ENCODE results near the gene C10orf143. TPM values are rescaled to one million over a fixed set of nuclear protein-coding genes. Genes with fewer than 3 reads are reported as not detected.

The C10orf143 gene
- total and polyA plus RNA-seq, 2 of the 8 experiments (the other 6 are each of a cell fraction or from before 2014, with no cell fraction given) = 1.6 to 2.0 TPM

DNA sequence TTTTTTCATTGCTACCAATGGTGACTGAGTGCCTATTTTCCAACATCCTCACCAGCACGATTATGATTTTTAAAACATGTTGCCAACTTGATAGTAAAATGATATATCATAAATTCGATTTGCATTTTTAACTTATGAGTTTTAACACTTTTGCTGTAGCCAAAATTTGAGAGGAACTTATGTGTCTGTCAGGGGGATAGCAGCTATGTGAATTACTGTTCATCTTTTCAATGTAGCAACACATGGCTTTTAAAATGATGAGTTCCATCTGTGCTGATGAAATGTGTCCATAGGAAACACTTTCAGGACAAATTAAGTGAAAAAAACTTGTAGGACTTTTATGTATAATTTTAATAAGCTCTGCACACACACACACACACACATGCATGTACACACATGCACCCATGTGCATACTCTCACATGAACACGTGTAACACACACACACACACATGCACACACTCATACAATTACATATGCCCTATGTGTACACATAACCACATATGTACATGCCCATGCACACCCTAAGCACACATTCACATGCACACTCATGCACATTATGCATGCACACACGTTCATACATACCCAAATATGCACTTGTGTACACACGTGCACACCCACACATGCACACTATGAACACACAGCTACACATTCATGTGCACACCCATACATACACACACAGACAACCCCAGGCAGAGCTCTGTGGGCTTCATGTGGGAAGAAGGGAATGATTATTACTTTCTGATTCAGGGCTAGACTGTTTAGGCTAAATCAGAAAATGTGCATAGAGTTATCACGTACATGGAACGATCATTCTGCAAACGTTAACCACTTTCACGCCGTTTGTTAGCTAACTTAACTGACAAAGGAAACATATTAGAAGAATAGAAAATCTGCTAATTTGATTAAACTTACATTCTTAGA, 68.9 kb downstream of the C10orf143 start (continued):
- TF ChIP-seq, protein P1, sequence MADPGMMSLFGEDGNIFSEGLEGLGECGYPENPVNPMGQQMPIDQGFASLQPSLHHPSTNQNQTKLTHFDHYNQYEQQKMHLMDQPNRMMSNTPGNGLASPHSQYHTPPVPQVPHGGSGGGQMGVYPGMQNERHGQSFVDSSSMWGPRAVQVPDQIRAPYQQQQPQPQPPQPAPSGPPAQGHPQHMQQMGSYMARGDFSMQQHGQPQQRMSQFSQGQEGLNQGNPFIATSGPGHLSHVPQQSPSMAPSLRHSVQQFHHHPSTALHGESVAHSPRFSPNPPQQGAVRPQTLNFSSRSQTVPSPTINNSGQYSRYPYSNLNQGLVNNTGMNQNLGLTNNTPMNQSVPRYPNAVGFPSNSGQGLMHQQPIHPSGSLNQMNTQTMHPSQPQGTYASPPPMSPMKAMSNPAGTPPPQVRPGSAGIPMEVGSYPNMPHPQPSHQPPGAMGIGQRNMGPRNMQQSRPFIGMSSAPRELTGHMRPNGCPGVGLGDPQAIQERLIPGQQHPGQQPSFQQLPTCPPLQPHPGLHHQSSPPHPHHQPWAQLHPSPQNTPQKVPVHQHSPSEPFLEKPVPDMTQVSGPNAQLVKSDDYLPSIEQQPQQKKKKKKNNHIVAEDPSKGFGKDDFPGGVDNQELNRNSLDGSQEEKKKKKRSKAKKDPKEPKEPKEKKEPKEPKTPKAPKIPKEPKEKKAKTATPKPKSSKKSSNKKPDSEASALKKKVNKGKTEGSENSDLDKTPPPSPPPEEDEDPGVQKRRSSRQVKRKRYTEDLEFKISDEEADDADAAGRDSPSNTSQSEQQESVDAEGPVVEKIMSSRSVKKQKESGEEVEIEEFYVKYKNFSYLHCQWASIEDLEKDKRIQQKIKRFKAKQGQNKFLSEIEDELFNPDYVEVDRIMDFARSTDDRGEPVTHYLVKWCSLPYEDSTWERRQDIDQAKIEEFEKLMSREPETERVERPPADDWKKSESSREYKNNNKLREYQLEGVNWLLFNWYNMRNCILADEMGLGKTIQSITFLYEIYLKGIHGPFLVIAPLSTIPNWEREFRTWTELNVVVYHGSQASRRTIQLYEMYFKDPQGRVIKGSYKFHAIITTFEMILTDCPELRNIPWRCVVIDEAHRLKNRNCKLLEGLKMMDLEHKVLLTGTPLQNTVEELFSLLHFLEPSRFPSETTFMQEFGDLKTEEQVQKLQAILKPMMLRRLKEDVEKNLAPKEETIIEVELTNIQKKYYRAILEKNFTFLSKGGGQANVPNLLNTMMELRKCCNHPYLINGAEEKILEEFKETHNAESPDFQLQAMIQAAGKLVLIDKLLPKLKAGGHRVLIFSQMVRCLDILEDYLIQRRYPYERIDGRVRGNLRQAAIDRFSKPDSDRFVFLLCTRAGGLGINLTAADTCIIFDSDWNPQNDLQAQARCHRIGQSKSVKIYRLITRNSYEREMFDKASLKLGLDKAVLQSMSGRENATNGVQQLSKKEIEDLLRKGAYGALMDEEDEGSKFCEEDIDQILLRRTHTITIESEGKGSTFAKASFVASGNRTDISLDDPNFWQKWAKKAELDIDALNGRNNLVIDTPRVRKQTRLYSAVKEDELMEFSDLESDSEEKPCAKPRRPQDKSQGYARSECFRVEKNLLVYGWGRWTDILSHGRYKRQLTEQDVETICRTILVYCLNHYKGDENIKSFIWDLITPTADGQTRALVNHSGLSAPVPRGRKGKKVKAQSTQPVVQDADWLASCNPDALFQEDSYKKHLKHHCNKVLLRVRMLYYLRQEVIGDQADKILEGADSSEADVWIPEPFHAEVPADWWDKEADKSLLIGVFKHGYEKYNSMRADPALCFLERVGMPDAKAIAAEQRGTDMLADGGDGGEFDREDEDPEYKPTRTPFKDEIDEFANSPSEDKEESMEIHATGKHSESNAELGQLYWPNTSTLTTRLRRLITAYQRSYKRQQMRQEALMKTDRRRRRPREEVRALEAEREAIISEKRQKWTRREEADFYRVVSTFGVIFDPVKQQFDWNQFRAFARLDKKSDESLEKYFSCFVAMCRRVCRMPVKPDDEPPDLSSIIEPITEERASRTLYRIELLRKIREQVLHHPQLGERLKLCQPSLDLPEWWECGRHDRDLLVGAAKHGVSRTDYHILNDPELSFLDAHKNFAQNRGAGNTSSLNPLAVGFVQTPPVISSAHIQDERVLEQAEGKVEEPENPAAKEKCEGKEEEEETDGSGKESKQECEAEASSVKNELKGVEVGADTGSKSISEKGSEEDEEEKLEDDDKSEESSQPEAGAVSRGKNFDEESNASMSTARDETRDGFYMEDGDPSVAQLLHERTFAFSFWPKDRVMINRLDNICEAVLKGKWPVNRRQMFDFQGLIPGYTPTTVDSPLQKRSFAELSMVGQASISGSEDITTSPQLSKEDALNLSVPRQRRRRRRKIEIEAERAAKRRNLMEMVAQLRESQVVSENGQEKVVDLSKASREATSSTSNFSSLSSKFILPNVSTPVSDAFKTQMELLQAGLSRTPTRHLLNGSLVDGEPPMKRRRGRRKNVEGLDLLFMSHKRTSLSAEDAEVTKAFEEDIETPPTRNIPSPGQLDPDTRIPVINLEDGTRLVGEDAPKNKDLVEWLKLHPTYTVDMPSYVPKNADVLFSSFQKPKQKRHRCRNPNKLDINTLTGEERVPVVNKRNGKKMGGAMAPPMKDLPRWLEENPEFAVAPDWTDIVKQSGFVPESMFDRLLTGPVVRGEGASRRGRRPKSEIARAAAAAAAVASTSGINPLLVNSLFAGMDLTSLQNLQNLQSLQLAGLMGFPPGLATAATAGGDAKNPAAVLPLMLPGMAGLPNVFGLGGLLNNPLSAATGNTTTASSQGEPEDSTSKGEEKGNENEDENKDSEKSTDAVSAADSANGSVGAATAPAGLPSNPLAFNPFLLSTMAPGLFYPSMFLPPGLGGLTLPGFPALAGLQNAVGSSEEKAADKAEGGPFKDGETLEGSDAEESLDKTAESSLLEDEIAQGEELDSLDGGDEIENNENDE (IDR thresholded peaks at IDR 0.05; ENCODE audit: insufficient replicate concordance, low read length) = no peak
- TF ChIP-seq SAP30 (IDR thresholded peaks at IDR 0.05; ENCODE audit: insufficient read depth, insufficient replicate concordance, low read length) (no peak), POLR2A (IDR thresholded peaks at IDR 0.05; ENCODE audit: control extremely low read depth in 1 of 2, low read depth in 2 of 2, low read length in 2 of 2) (no peak), EGR1 (IDR thresholded peaks at IDR 0.05; ENCODE audit: borderline replicate concordance, low read depth, low read length) (no peak), FOSL1 (IDR thresholded peaks at IDR 0.05; ENCODE audit: insufficient read depth, low read depth, low read length) (no peak), SIRT6 (IDR thresholded peaks at IDR 0.05; ENCODE audit: low read length) (no peak)

Data from H1 (cell line).